ENCODE data around the gene IFIT5.
"Not testable (repeated sequence)": the region's sequence is repeated elsewhere in the genome, so short reads cannot be mapped to it uniquely, and the experiment has no call there.

DNA sequence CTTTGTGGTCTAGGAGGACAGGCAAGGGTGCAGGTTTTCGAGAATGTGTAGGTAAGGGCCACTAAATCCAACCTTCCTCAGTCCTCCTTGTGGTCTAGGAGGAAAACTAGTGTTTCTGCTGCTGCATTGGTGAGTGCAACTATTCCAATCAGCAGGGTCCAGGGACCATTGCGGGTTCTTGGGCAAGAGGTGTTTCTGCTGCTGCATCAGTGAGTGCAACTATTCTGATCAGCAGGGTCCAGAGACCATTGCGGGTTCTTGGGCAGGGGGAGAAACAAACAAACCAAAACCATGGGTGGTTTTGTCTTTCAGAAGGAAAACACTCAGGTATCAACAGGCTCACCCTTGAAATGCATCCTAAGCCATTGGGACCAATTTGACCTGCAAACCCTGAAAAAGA is 6.6 kb upstream of the IFIT5 start:
- TF ChIP-seq, protein P1, sequence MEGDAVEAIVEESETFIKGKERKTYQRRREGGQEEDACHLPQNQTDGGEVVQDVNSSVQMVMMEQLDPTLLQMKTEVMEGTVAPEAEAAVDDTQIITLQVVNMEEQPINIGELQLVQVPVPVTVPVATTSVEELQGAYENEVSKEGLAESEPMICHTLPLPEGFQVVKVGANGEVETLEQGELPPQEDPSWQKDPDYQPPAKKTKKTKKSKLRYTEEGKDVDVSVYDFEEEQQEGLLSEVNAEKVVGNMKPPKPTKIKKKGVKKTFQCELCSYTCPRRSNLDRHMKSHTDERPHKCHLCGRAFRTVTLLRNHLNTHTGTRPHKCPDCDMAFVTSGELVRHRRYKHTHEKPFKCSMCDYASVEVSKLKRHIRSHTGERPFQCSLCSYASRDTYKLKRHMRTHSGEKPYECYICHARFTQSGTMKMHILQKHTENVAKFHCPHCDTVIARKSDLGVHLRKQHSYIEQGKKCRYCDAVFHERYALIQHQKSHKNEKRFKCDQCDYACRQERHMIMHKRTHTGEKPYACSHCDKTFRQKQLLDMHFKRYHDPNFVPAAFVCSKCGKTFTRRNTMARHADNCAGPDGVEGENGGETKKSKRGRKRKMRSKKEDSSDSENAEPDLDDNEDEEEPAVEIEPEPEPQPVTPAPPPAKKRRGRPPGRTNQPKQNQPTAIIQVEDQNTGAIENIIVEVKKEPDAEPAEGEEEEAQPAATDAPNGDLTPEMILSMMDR (IDR thresholded peaks at IDR 0.05) = not testable (repeated sequence)
- TF ChIP-seq POLR2A, EP300, POLR2AphosphoS5 (IDR thresholded peaks at IDR 0.05): not testable (repeated sequence)
